Astrocyte (in vitro differentiated cells and primary cell): ENCODE measurements around the gene IFNB1.

ENCODE experiments used
- EZH2 ChIP-seq: IDR thresholded peaks from 2 replicates; pipeline ENCODE4 v1.6.1; 2012; ENCODE audit warnings: mild to moderate bottlenecking, low read length, inconsistent platforms; ENCODE audit not compliant: insufficient read depth
- TF ChIP-seq, protein P1 (sequence below): IDR thresholded peaks from 2 replicates; pipeline ENCODE4 v1.5.1; 2011; ENCODE audit warnings: low read depth, mild to moderate bottlenecking, inconsistent platforms, low read length, moderate library complexity; ENCODE audit not compliant: insufficient read depth

DNA sequence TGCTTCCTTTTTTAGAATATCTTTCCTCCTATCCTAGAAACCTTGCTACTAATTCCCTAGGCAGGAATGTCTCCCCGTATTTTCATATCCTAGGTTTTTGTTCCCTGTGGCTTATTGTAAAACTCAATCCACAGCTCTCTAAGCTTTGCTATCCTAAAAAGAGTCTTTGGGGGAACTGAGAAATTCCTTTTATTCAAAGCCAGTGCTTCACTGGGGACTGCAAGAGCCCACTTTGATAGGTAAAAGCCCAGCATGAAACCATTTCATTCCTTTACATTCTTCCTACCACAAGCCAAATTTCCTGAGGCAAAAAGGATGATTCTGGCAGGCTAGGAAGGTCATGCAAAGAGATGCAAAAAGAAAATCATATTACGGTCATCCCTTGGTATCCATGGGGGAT lies 40.5 kb downstream of the IFNB1 start:
- TF ChIP-seq, protein P1, sequence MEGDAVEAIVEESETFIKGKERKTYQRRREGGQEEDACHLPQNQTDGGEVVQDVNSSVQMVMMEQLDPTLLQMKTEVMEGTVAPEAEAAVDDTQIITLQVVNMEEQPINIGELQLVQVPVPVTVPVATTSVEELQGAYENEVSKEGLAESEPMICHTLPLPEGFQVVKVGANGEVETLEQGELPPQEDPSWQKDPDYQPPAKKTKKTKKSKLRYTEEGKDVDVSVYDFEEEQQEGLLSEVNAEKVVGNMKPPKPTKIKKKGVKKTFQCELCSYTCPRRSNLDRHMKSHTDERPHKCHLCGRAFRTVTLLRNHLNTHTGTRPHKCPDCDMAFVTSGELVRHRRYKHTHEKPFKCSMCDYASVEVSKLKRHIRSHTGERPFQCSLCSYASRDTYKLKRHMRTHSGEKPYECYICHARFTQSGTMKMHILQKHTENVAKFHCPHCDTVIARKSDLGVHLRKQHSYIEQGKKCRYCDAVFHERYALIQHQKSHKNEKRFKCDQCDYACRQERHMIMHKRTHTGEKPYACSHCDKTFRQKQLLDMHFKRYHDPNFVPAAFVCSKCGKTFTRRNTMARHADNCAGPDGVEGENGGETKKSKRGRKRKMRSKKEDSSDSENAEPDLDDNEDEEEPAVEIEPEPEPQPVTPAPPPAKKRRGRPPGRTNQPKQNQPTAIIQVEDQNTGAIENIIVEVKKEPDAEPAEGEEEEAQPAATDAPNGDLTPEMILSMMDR = no peak
- TF ChIP-seq EZH2 = no peak
